ENCODE results near the gene ZNRF4. TPM values are rescaled to one million over a fixed set of nuclear protein-coding genes. Genes with fewer than 3 reads are reported as not detected.

The ZNRF4 gene
- total RNA-seq, 4 donors from 2014 or later, result not detected

GRCh38 chr19:5489551-5489950 is 34.3 kb downstream of the ZNRF4 start:
- intact Hi-C loops (cut with DNase I), result no loop called here
- no peaks in the 10 kb centered on the region for H3K9me3 ChIP-seq
- WGBS, 2 donors, result 56 to 59% methylated on average over 11 to 13 of the region's 18 CpGs

GRCh38 chr19:5491565-5491964 is 36.3 kb downstream of the ZNRF4 start:
- Histone ChIP-seq H3K4me1 (no peaks in the 10 kb centered on the region), H3K27ac (no peak overlapping the region), H3K27me3 (peaks cover 0 to 85% (median 0%) of the 10 kb centered on the region in 4 donors), H3K4me3 (no peak overlapping the region), H3K36me3 (no peaks in the 10 kb centered on the region), H3K9me3 (no peaks in the 10 kb centered on the region)
- intact Hi-C loops (cut with DNase I), result no loop called here
- DNase-seq, result no peak
- 90 to 93% methylated on average over 5 to 7 of the region's 12 CpGs for WGBS, 2 donors
- TF ChIP-seq POLR2A (IDR thresholded peaks at IDR 0.05) (no peak), CTCF (IDR thresholded peaks at IDR 0.05) (no peak)

More at GRCh38 chr19:5489551-5489950, 34.3 kb downstream of the ZNRF4 start:
- peaks cover 0 to 69% (median 0%) of the 10 kb centered on the region in 4 donors for H3K27me3 ChIP-seq
- TF ChIP-seq POLR2A (IDR thresholded peaks at IDR 0.05), result no peak
- TF ChIP-seq CTCF (IDR thresholded peaks at IDR 0.05), result no peak
- H3K36me3 ChIP-seq, result no peaks in the 10 kb centered on the region
- DNase-seq, result no peak
- H3K4me3 ChIP-seq, result no peak overlapping the region
- no peak overlapping the region for H3K27ac ChIP-seq
- peaks cover 0 to 3% (median 0%) of the 10 kb centered on the region in 3 donors for H3K4me1 ChIP-seq

- H3K4me1 ChIP-seq, result no peaks in the 10 kb centered on the region
- intact Hi-C loops (cut with DNase I), result no loop called here
- no peak for DNase-seq
- H3K27ac ChIP-seq, result no peak overlapping the region
- no peaks in the 10 kb centered on the region for H3K9me3 ChIP-seq
- H3K27me3 ChIP-seq, result peaks cover 0 to 89% (median 0%) of the 10 kb centered on the region in 4 donors
- TF ChIP-seq POLR2A (IDR thresholded peaks at IDR 0.05), result no peak
- no peak for TF ChIP-seq CTCF (IDR thresholded peaks at IDR 0.05)
- WGBS, 2 donors, result 50 to 58% methylated on average over 4 to 6 of the region's 8 CpGs
- H3K4me3 ChIP-seq, result no peak overlapping the region
- no peaks in the 10 kb centered on the region for H3K36me3 ChIP-seq
These were observed 37.0 kb downstream of the ZNRF4 start for GRCh38 chr19:5492281-5492634.

GRCh38 chr19:5492635-5493409 is 37.6 kb downstream of the ZNRF4 start:
- no peak for TF ChIP-seq POLR2A (IDR thresholded peaks at IDR 0.05)

GRCh38 chr19:5494773-5495172 is 39.6 kb downstream of the ZNRF4 start:
- H3K36me3 ChIP-seq, result no peaks in the 10 kb centered on the region
- peaks cover 0 to 91% (median 0%) of the 10 kb centered on the region in 4 donors for H3K27me3 ChIP-seq
- no peak overlapping the region for H3K4me3 ChIP-seq
- WGBS, 2 donors, result 27% methylated on average over 6 to 11 of the region's 11 CpGs
- no peak for TF ChIP-seq POLR2A (IDR thresholded peaks at IDR 0.05)
- no peak for TF ChIP-seq CTCF (IDR thresholded peaks at IDR 0.05)
- H3K9me3 ChIP-seq, result no peaks in the 10 kb centered on the region
- DNase-seq, result no peak
- H3K27ac ChIP-seq, result no peak overlapping the region
- intact Hi-C loops (cut with DNase I), result no loop called here
- no peaks in the 10 kb centered on the region for H3K4me1 ChIP-seq

More at GRCh38 chr19:5492635-5493409, 37.6 kb downstream of the ZNRF4 start:
- 18 to 32% methylated on average over 14 to 27 of the region's 31 CpGs for WGBS, 2 donors
- Histone ChIP-seq H3K27ac (no peak overlapping the region), H3K9me3 (no peaks in the 10 kb centered on the region), H3K36me3 (no peaks in the 10 kb centered on the region), H3K27me3 (peaks cover 0 to 95% (median 0%) of the 10 kb centered on the region in 4 donors), H3K4me1 (no peaks in the 10 kb centered on the region), H3K4me3 (no peak overlapping the region)
- no peak for DNase-seq
- intact Hi-C loops (cut with DNase I), result no loop called here
